Mucosa of rectum (tissue), 2 donors: ENCODE results near the gene DKC1.
"Not testable (repeated sequence)": the region's sequence is repeated elsewhere in the genome, so short reads cannot be mapped to it uniquely, and the experiment has no call there.

Experiments
- H3K27ac ChIP-seq, 2 donors: one replicate each; pipeline ENCODE4 v1.7.0; 2013; ENCODE audit warnings: inconsistent platforms in 2 of 2, low read depth in 2 of 2, low read length in 2 of 2
- H3K27me3 ChIP-seq, 2 donors: one replicate each; pipeline ENCODE4 v1.7.0; 2013; ENCODE audit warnings: low read length in 2 of 2; ENCODE audit not compliant: control insufficient read depth in 2 of 2, insufficient read depth in 2 of 2
- H3K36me3 ChIP-seq, 2 donors: one replicate each; pipeline ENCODE4 v1.7.0; 2013; ENCODE audit warnings: low read length in 2 of 2; ENCODE audit not compliant: control insufficient read depth in 2 of 2, insufficient read depth in 2 of 2
- H3K4me1 ChIP-seq, 2 donors: one replicate each; pipeline ENCODE4 v1.7.0; 2013; ENCODE audit warnings: low read length in 2 of 2, mild to moderate bottlenecking in 1 of 2; ENCODE audit not compliant: control insufficient read depth in 2 of 2, insufficient read depth in 2 of 2
- H3K4me3 ChIP-seq, 2 donors: one replicate each; pipeline ENCODE4 v1.7.0; 2013; ENCODE audit warnings: low read length in 2 of 2
- H3K9ac ChIP-seq, 2 donors: one replicate each; pipeline ENCODE4 v1.7.0; 2013; ENCODE audit warnings: low read length in 2 of 2, low read depth in 1 of 2, mild to moderate bottlenecking in 1 of 2
- H3K9me3 ChIP-seq, 2 donors: one replicate each; pipeline ENCODE4 v1.7.0; 2013; ENCODE audit warnings: low read length in 2 of 2; ENCODE audit not compliant: control insufficient read depth in 2 of 2
- donor health status: healthy.
- donor health status: Normal muscosa, but diverticular disease.

The DKC1 gene

GRCh38 chrX:154817048-154817618 lies 54.5 kb downstream of the DKC1 start:
- not testable (repeated sequence) for H3K27me3 ChIP-seq, H3K9me3 ChIP-seq, H3K4me3 ChIP-seq, H3K9ac ChIP-seq, H3K27ac ChIP-seq, H3K36me3 ChIP-seq, H3K4me1 ChIP-seq

GRCh38 chrX:154818916-154819770 lies 56.5 kb downstream of the DKC1 start:
- no peaks in the 10 kb centered on the region for H3K27me3 ChIP-seq
- no peaks in the 10 kb centered on the region for H3K36me3 ChIP-seq
- H3K9me3 ChIP-seq = no peaks in the 10 kb centered on the region
- no peak overlapping the region for H3K4me3 ChIP-seq
- H3K9ac ChIP-seq = no peak overlapping the region
- no peaks in the 10 kb centered on the region for H3K4me1 ChIP-seq
- no peak overlapping the region for H3K27ac ChIP-seq

GRCh38 chrX:154819771-154820341 lies 57.2 kb downstream of the DKC1 start:
- H3K27ac ChIP-seq = no peak overlapping the region
- no peak overlapping the region for H3K9ac ChIP-seq
- H3K4me3 ChIP-seq = no peak overlapping the region
- H3K9me3 ChIP-seq = no peaks in the 10 kb centered on the region
- H3K36me3 ChIP-seq = no peaks in the 10 kb centered on the region
- H3K27me3 ChIP-seq = no peaks in the 10 kb centered on the region
- H3K4me1 ChIP-seq = no peaks in the 10 kb centered on the region

- Histone ChIP-seq H3K9ac (no peak overlapping the region), H3K27ac (no peak overlapping the region)
Observed at GRCh38 chrX:154821523-154821922, 58.9 kb downstream of the DKC1 start.

GRCh38 chrX:154822029-154822428 lies 59.4 kb downstream of the DKC1 start:
- Histone ChIP-seq H3K9me3 (no peaks in the 10 kb centered on the region), H3K9ac (no peak overlapping the region), H3K27ac (no peak overlapping the region), H3K4me3 (no peak overlapping the region), H3K27me3 (no peaks in the 10 kb centered on the region), H3K36me3 (no peaks in the 10 kb centered on the region), H3K4me1 (no peaks in the 10 kb centered on the region)

More at GRCh38 chrX:154821523-154821922, 58.9 kb downstream of the DKC1 start:
- Histone ChIP-seq H3K4me1 (no peaks in the 10 kb centered on the region), H3K27me3 (no peaks in the 10 kb centered on the region), H3K9me3 (no peaks in the 10 kb centered on the region), H3K4me3 (no peak overlapping the region), H3K36me3 (no peaks in the 10 kb centered on the region)

- H3K9ac ChIP-seq = no peak overlapping the region
- no peaks in the 10 kb centered on the region for H3K9me3 ChIP-seq
- no peak overlapping the region for H3K27ac ChIP-seq
- H3K4me1 ChIP-seq = peaks cover 2 to 6% of the 10 kb centered on the region in 2 donors
- no peaks in the 10 kb centered on the region for H3K27me3 ChIP-seq
- H3K36me3 ChIP-seq = no peaks in the 10 kb centered on the region
- H3K4me3 ChIP-seq = no peak overlapping the region
Observed at GRCh38 chrX:154824638-154825037, 62.0 kb downstream of the DKC1 start.

- H3K9ac ChIP-seq, H3K27me3 ChIP-seq, H3K36me3 ChIP-seq, H3K27ac ChIP-seq, H3K4me1 ChIP-seq, H3K9me3 ChIP-seq, H3K4me3 ChIP-seq: not testable (repeated sequence)
Observed at GRCh38 chrX:154825586-154825985, 62.9 kb downstream of the DKC1 start.
